ENCODE results near the gene CCT3. TPM values are rescaled to one million over a fixed set of nuclear protein-coding genes. Genes with fewer than 3 reads are reported as not detected.
A peak's percentile ranks its signal among the peaks of the same experiment; 100 is the strongest.

CCT3 gene
- total RNA-seq, 4 donors from 2014 or later: 149 to 258 (median 226) TPM

DNA sequence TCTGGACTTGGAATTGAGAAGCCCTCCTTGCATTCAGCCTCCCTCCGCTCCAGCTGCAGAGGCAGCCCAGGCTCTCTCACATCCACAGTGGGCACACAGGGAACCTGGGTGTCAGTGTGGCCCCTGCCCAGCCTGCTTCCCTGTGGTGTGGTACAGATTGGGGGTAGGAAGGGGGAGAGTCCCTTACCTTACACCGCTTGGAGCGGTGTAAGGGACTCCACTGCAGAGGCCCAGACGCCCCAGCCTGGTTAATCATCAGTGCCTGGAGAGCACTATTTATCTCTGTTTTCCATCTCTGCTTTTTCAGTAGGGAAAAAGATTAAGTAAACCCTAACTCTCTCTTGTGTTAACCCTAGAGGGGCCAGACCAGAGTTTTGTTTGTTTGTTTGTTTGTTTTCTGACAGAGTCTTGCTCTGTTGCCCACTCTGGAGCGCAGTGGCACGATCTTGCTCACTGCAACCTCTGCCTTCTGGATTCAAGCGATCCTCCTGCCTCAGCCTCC lies 30.1 kb upstream of the CCT3 start:
- no peaks in the 10 kb centered on the region for H3K36me3 ChIP-seq
- H3K9me3 ChIP-seq: no peaks in the 10 kb centered on the region
- TF ChIP-seq POLR2A (IDR thresholded peaks at IDR 0.05): no peak
- intact Hi-C loops (cut with DNase I): no loop called here
- peaks cover 0 to 88% (median 0%) of the 10 kb centered on the region in 4 donors for H3K27me3 ChIP-seq
- peaks cover 7 to 13% (median 7%) of the 10 kb centered on the region in 3 donors for H3K4me1 ChIP-seq
- H3K4me3 ChIP-seq: no peak overlapping the region
- DNase-seq: no peak
- WGBS, 2 donors: 80 to 81% methylated on average over 5 to 6 of the region's 7 CpGs
- H3K27ac ChIP-seq: no peak overlapping the region

GRCh38 chr1:156367383-156368156 lies 29.5 kb upstream of the CCT3 start:
- no peaks in the 10 kb centered on the region for H3K36me3 ChIP-seq
- no peak for TF ChIP-seq CTCF (IDR thresholded peaks at IDR 0.05)
- no peak for TF ChIP-seq POLR2A (IDR thresholded peaks at IDR 0.05)
- H3K27me3 ChIP-seq: peaks cover 0 to 84% (median 0%) of the 10 kb centered on the region in 4 donors
- peaks cover 7 to 13% (median 7%) of the 10 kb centered on the region in 3 donors for H3K4me1 ChIP-seq
- no peaks in the 10 kb centered on the region for H3K9me3 ChIP-seq
- H3K27ac ChIP-seq: peak overlapping the region in 2 of 4 donors; percentile 55
- intact Hi-C loops (cut with DNase I): no loop called here
- DNase-seq: no peak
- WGBS, 2 donors: 77 to 83% methylated on average over 5 to 6 of the region's 9 CpGs
- H3K4me3 ChIP-seq: no peak overlapping the region

DNA sequence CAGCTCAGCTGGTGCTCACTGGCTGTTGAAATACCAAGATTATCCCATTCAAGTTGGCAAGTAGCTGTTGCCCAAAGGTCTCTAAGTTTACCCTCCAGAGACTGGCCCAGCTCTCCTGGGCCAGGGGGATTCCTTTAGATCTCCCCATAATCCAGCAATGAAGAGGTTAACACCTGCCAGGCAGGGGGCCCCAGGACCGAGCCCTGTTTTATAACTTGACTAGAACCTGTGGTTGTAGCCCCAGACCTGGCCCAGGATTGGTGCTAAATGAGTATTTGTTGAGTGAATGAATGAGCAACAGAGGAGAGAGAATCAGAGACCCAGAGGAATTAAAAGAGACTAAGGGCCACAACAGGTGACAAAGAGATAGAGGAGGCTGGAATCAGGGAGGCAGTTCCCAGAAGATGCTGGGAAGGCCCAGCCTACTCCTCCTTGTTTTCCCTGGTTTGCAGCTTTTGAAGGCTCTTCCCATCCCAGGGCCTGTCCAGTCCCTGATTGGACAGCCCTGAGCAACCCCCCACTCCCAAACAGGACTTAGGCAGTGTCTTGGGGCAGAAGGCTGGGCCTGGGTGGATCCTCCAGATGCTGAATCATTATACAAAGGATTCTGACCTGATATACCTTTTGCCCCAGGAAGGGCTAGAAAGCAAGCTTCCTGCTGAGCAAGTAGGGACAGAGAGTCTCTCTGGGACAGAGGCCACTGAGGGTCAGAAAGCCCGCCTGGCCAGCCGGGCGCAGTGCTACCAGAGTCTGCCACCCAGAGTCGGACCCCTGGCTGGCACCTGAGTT lies 28.5 kb upstream of the CCT3 start:
- H3K36me3 ChIP-seq: no peaks in the 10 kb centered on the region
- no peak for DNase-seq
- H3K27me3 ChIP-seq: peaks cover 0 to 74% (median 0%) of the 10 kb centered on the region in 4 donors
- H3K27ac ChIP-seq: peak overlapping the region in 2 of 4 donors; percentile 55
- H3K4me1 ChIP-seq: peaks cover 7 to 13% (median 7%) of the 10 kb centered on the region in 3 donors
- no peak overlapping the region for H3K4me3 ChIP-seq
- intact Hi-C loops (cut with DNase I): no loop called here
- H3K9me3 ChIP-seq: no peaks in the 10 kb centered on the region
- 70 to 78% methylated on average over 1 to 2 of the region's 5 CpGs for WGBS, 2 donors
- TF ChIP-seq POLR2A (IDR thresholded peaks at IDR 0.05) (no peak), CTCF (IDR thresholded peaks at IDR 0.05) (no peak)

GRCh38 chr1:156365754-156366153 lies 27.7 kb upstream of the CCT3 start:
- TF ChIP-seq POLR2A (IDR thresholded peaks at IDR 0.05) (no peak), CTCF (IDR thresholded peaks at IDR 0.05) (no peak)
- Histone ChIP-seq H3K9me3 (no peaks in the 10 kb centered on the region), H3K27me3 (peaks cover 0 to 66% (median 0%) of the 10 kb centered on the region in 4 donors), H3K36me3 (no peaks in the 10 kb centered on the region), H3K27ac (no peak overlapping the region), H3K4me1 (peaks cover 7 to 13% (median 7%) of the 10 kb centered on the region in 3 donors), H3K4me3 (no peak overlapping the region)
- intact Hi-C loops (cut with DNase I): no loop called here
- no peak for DNase-seq

DNA sequence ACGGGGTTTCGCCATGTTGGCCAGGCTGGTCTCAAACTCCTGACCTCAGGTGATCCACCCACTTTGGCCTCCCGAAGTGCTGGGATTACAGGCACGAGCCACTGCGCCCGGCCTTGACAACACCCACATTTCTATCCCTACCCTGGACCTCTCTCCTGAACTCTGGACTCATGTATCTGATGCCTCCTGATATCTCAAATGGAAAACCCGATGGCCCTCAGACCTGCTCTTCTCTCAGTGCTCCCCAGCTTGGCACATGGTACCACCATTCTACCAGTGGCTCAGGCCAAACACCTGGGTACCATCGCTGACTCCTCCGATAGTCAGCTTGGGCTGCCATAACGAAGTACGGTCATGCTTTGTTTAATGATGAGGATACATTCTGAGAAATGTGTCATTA lies 22.4 kb upstream of the CCT3 start:
- H3K27ac ChIP-seq: no peak overlapping the region
- no peak overlapping the region for H3K4me3 ChIP-seq
- peaks cover 0 to 8% (median 4%) of the 10 kb centered on the region in 3 donors for H3K4me1 ChIP-seq
- H3K27me3 ChIP-seq: peaks cover 0 to 59% (median 8%) of the 10 kb centered on the region in 4 donors
- no peak for TF ChIP-seq POLR2A (IDR thresholded peaks at IDR 0.05)
- no peak for TF ChIP-seq CTCF (IDR thresholded peaks at IDR 0.05)
- intact Hi-C loops (cut with DNase I): no loop called here
- no peak for DNase-seq
- no peaks in the 10 kb centered on the region for H3K9me3 ChIP-seq
- no peaks in the 10 kb centered on the region for H3K36me3 ChIP-seq
- WGBS, 2 donors: 88 to 90% methylated on average over 10 to 11 of the region's 11 CpGs

Data from esophagus squamous epithelium (tissue), 5 donors.